ENCODE results near the gene CDH23. TPM values are rescaled to one million over a fixed set of nuclear protein-coding genes. Genes with fewer than 3 reads are reported as not detected.

CDH23 gene
- total RNA-seq, 1 experiment from 2014 or later, result not detected

GRCh38 chr10:71704816-71705215 is 308.1 kb downstream of the CDH23 start:
- no TSS peak for BruUV-seq (replicated peaks)
- no peak overlapping the region for H3K9ac ChIP-seq (ENCODE audit: low read length)
- no peak for DNase-seq
- no peaks in the 10 kb centered on the region; the same call in 1 of the 2 replicates for H3K36me3 ChIP-seq (ENCODE audit: low read depth, low read length)
- no peak overlapping the region for H3K27ac ChIP-seq (ENCODE audit: low read length)
- ChIA-PET POLR2A (ENCODE audit: unreplicated experiment) (interaction anchor here (0.6 kb wide), 1 partner anchor 63 kb away, joined by 3 read pairs; no protein-coding TSS in a partner anchor), CTCF (no interaction called here)
- H3F3A ChIP-seq (ENCODE audit: low read length, unreplicated experiment), result no peaks in the 10 kb centered on the region
- intact Hi-C loops (cut with micrococcal nuclease), result loop anchor here (5.0 to 10.0 kb wide), 3 partner anchors 107 to 390 kb away; partner anchors contain the start of gene SLC29A3
- H3K4me1 ChIP-seq (ENCODE audit: insufficient read depth, low read length), result no peaks in the 10 kb centered on the region
- no peak overlapping the region for H2AFZ ChIP-seq (ENCODE audit: low read length)
- no peaks in the 10 kb centered on the region for H4K20me1 ChIP-seq (ENCODE audit: low read length)
- no peak overlapping the region for H3K4me2 ChIP-seq (ENCODE audit: low read length)
- H3K4me3 ChIP-seq (ENCODE audit: low read length), result no peak overlapping the region
- H3K9me2 ChIP-seq (replicated peaks; ENCODE audit: low read length), result no peaks in the 10 kb centered on the region
- H3K27me3 ChIP-seq (ENCODE audit: low read length), result no peaks in the 10 kb centered on the region
- H3K79me2 ChIP-seq (ENCODE audit: low read length), result no peaks in the 10 kb centered on the region
- TF ChIP-seq EZH2 (IDR thresholded peaks at IDR 0.05; ENCODE audit: low read length, unreplicated experiment) (no peak), CTCF (conservative IDR thresholded peaks at IDR 0.05; ENCODE audit: low read depth, low read length) (no peak), EZH2phosphoT487 (IDR thresholded peaks at IDR 0.05; ENCODE audit: borderline replicate concordance, low read length) (no peak)
- no peaks in the 10 kb centered on the region for H3K9me3 ChIP-seq (ENCODE audit: low read length)
- ATAC-seq, result no peak

DNA sequence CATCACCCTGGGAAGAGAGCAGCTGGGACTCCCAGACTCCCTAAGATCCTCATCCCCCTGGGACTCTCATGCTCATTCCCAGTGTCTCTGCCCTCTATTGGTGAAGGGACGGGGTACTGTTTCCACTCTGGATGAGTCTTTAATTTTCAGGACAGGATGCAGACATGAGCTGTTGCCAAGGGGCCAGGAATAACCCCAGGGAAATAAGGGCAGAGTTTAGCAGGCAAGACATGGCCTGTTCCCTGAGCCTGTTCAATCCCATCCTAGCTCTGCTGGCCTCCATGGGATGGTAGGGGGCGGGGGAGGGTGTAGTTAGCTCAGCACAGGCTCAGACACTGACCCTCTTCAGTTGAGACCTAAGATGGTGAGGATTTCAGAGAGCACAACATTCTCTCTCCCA is 308.9 kb downstream of the CDH23 start:
- TF ChIP-seq EZH2phosphoT487 (IDR thresholded peaks at IDR 0.05; ENCODE audit: borderline replicate concordance, low read length), result no peak
- Histone ChIP-seq H3K9ac (ENCODE audit: low read length) (no peak overlapping the region), H4K20me1 (ENCODE audit: low read length) (no peaks in the 10 kb centered on the region), H2AFZ (ENCODE audit: low read length) (no peak overlapping the region), H3K27ac (ENCODE audit: low read length) (no peak overlapping the region), H3K27me3 (ENCODE audit: low read length) (no peaks in the 10 kb centered on the region), H3K4me2 (ENCODE audit: low read length) (no peak overlapping the region), H3K4me1 (ENCODE audit: insufficient read depth, low read length) (no peaks in the 10 kb centered on the region), H3K9me3 (ENCODE audit: low read length) (no peaks in the 10 kb centered on the region), H3K4me3 (ENCODE audit: low read length) (no peak overlapping the region), H3K79me2 (ENCODE audit: low read length) (no peaks in the 10 kb centered on the region), H3K36me3 (ENCODE audit: low read depth, low read length) (no peaks in the 10 kb centered on the region; the same call in 1 of the 2 replicates), H3F3A (ENCODE audit: low read length, unreplicated experiment) (no peaks in the 10 kb centered on the region), H3K9me2 (replicated peaks; ENCODE audit: low read length) (no peaks in the 10 kb centered on the region)
- intact Hi-C loops (cut with micrococcal nuclease), result loop anchor here (5.0 to 10.0 kb wide), 3 partner anchors 107 to 391 kb away; partner anchors contain the start of gene SLC29A3
- ATAC-seq (no peak), DNase-seq (no peak)
- CTCF ChIA-PET, result interaction anchor here (0.6 kb wide), 1 partner anchor 913 kb away, joined by 3 read pairs; no protein-coding TSS in a partner anchor
- no TSS peak for BruUV-seq (replicated peaks)
- POLR2A ChIA-PET (ENCODE audit: unreplicated experiment), result no interaction called here

DNA sequence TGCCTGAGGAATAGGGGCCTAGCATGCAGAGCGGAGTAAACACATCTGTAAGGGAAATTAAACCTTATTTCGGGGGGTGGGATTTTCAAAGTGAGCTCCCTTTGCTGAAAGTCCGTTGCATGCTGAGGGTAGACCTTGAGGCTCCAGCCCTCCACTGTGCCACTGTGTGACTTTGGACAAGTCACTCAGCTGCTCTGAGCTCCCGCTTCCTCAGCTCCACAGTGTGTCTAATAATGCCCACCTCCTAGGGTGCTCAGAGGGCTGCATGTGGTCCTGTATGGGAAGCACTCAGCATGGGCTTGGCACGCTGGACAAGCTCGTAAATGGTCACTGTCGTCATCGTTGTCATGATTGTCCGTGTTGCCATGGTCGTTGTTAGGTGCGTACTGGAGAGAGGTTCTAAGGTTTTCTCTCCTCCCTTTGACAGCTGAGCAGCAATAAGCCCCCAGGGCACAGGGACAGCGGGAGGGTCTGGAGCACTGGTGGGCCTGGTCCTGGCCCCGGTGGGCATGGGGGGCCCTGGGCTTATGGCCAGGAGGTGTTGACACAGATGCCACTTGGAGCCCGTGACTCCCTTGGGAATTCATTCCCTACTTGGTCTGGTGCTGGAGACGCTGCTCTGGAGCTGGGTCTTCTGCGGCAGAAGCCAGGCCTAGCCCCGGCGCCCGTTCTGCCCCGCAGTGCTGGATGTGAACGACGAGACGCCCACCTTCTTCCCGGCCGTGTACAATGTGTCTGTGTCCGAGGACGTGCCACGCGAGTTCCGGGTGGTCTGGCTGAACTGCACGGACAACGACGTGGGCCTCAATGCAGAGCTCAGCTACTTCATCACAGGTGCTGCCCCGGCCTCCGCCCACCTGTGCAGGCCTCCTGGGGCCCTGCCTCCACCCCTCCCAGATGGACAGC is 309.7 kb downstream of the CDH23 start:
- Histone ChIP-seq H3F3A (ENCODE audit: low read length, unreplicated experiment) (no peaks in the 10 kb centered on the region), H3K79me2 (ENCODE audit: low read length) (no peaks in the 10 kb centered on the region), H3K4me2 (ENCODE audit: low read length) (no peak overlapping the region), H3K4me3 (ENCODE audit: low read length) (no peak overlapping the region), H3K9ac (ENCODE audit: low read length) (no peak overlapping the region), H3K27me3 (ENCODE audit: low read length) (no peaks in the 10 kb centered on the region), H3K9me2 (replicated peaks; ENCODE audit: low read length) (no peaks in the 10 kb centered on the region), H3K27ac (ENCODE audit: low read length) (no peak overlapping the region), H3K36me3 (ENCODE audit: low read depth, low read length) (no peaks in the 10 kb centered on the region; the same call in 1 of the 2 replicates), H4K20me1 (ENCODE audit: low read length) (no peaks in the 10 kb centered on the region), H2AFZ (ENCODE audit: low read length) (no peak overlapping the region), H3K4me1 (ENCODE audit: insufficient read depth, low read length) (no peaks in the 10 kb centered on the region), H3K9me3 (ENCODE audit: low read length) (no peaks in the 10 kb centered on the region)
- intact Hi-C loops (cut with micrococcal nuclease), result loop anchor here (5.0 to 10.0 kb wide), 3 partner anchors 106 to 392 kb away; partner anchors contain the start of gene SLC29A3
- ChIA-PET CTCF (interaction anchor here (0.5 to 0.6 kb wide), 2 partner anchors 388 to 912 kb away, joined by 3 to 4 read pairs; partner anchors contain the start of gene SLC29A3), POLR2A (ENCODE audit: unreplicated experiment) (no interaction called here)
- no TSS peak for BruUV-seq (replicated peaks)
- DNase-seq, result no peak
- no peak for TF ChIP-seq EZH2phosphoT487 (IDR thresholded peaks at IDR 0.05; ENCODE audit: borderline replicate concordance, low read length)
- no peak for TF ChIP-seq CTCF (conservative IDR thresholded peaks at IDR 0.05; ENCODE audit: low read depth, low read length)
- TF ChIP-seq EZH2 (IDR thresholded peaks at IDR 0.05; ENCODE audit: low read length, unreplicated experiment), result no peak
- ATAC-seq, result no peak
